OCI-LY7 (cell line): ENCODE data around the gene POLR1D.

ENCODE experiments used
- CTCF ChIP-seq: fragments of 200-600 bp; sonication (generic); conservative IDR thresholded peaks from 2 replicates; pipeline ENCODE4 v1.5.1; 2014; ENCODE audit warnings: mild to moderate bottlenecking, antibody characterized with exemption, low read length, moderate library complexity, mixed read lengths
- EZH2phosphoT487 ChIP-seq: fragments of 200-600 bp; sonication (generic); IDR thresholded peaks from 2 replicates; pipeline ENCODE4 v1.6.1; 2018; ENCODE audit warnings: low read depth, borderline replicate concordance, mild to moderate bottlenecking, mixed run types, antibody characterized with exemption, low read length, moderate library complexity, mixed read lengths

GRCh38 chr13:27632214-27632613 is 10.5 kb downstream of the POLR1D start:
- TF ChIP-seq CTCF (no peak), EZH2phosphoT487 (no peak)
